Transverse colon (tissue), 4 donors: ENCODE measurements around the gene TRIM45. TPM values are rescaled to one million over a fixed set of nuclear protein-coding genes. Genes with fewer than 3 reads are reported as not detected.

Source experiments
- DNase-seq: peaks from one replicate; pipeline ENCODE4 v3.0.0-alpha.2; 2019
- H3K27ac ChIP-seq, 4 donors: fragments of 200-600 bp; sonication (generic); 2 replicates each; pipeline ENCODE4 v1.5.1; 2016 to 2018; ENCODE audit warnings: inconsistent platforms in 4 of 4
- H3K27me3 ChIP-seq: fragments of 200-600 bp; sonication (generic); 2 replicates; pipeline ENCODE4 v1.5.1; 2017; ENCODE audit warnings: inconsistent platforms
- H3K36me3 ChIP-seq, 4 donors: fragments of 200-600 bp; sonication (generic); 2 replicates each; pipeline ENCODE4 v1.5.1; 2017 to 2019; ENCODE audit warnings: inconsistent platforms in 4 of 4
- H3K4me1 ChIP-seq, 4 donors: fragments of 200-600 bp; sonication (generic); 2 replicates each; pipeline ENCODE4 v1.5.1; 2017 to 2020; ENCODE audit warnings: inconsistent platforms in 4 of 4
- H3K4me3 ChIP-seq, 4 donors: fragments of 200-600 bp; sonication (generic); 1 replicate in 1 of 4; 2 replicates in 3 of 4; pipeline versions ENCODE4 v1.5.1 to v1.6.1; 2017 to 2019; ENCODE audit warnings: inconsistent platforms in 4 of 4
- H3K9me3 ChIP-seq, 2 donors: fragments of 200-600 bp; sonication (generic); 2 replicates each; pipeline ENCODE4 v1.5.1; 2017 to 2019; ENCODE audit warnings: inconsistent platforms in 2 of 2
- CTCF ChIP-seq, 5 experiments: fragments of 200-600 bp in 3 of 5; fragments of 450-650 bp in 2 of 5; sonication (generic) in 3 of 5; IDR thresholded peaks; 1 replicate in 2 of 5; 2 replicates in 3 of 5; pipeline ENCODE4 v1.5.1; 2016 to 2017; ENCODE audit warnings: antibody characterized with exemption in 5 of 5, inconsistent platforms in 3 of 5, mild to moderate bottlenecking in 2 of 5, moderate library complexity in 1 of 5
- EP300 ChIP-seq: sonication (generic); formaldehyde crosslinking; IDR thresholded peaks from one replicate; pipeline ENCODE4 v1.6.1; 2017; ENCODE audit warnings: antibody characterized with exemption, low read depth
- POLR2A ChIP-seq: fragments of 450-650 bp; IDR thresholded peaks from one replicate; pipeline ENCODE4 v1.6.1; 2016; ENCODE audit warnings: antibody characterized with exemption, mild to moderate bottlenecking, moderate library complexity
- POLR2AphosphoS5 ChIP-seq, 3 donors: sonication (generic); formaldehyde crosslinking; IDR thresholded peaks; one replicate each; pipeline ENCODE4 v1.6.1; 2016; ENCODE audit warnings: antibody characterized with exemption in 3 of 3
- WGBS, 2 donors: methylation state at CpG; one replicate each; pipeline ENCODE4 v1.1.5; 2018; ENCODE audit warnings: low coverage in 1 of 2; 5-methylcytosine and 5-hydroxymethylcytosine counted together
- in situ Hi-C, 4 donors: fragments of 200-750 bp; cut with MboI; loops; one replicate each; pipeline versions ENCODE4 v1.15.0 to v1.15.1; 2017; ENCODE audit warnings: low sequenced_read_pairs in 3 of 4, low pct_ligation_motif_present in 1 of 4, low pct_unique_long_range_greater_than_20kb in 1 of 4
- intact Hi-C: fragments of 100-400 bp; cut with DNase I; formaldehyde crosslinking; loops from one replicate; pipeline ENCODE4 v1.15.1; 2023; ENCODE audit warnings: low total_unique reads
- total RNA-seq, 4 donors: library from RNA; depleted of rRNA; stranded (reverse); fragments of >200 nt; gene quantifications; one replicate each; pipeline ENCODE4 v1.1.0, GENCODE V29; 2016

The TRIM45 gene
- total RNA-seq, 4 donors from 2014 or later, result 2.6 to 106 (median 3.1) TPM

GRCh38 chr1:117113199-117113598 is 8.3 kb downstream of the TRIM45 start:
- 95% methylated on average over 11 of the region's 11 CpGs; no CpG with 5 or more reads in 1 of the 2 donors for WGBS, 2 donors

GRCh38 chr1:117112047-117112717 is 9.4 kb downstream of the TRIM45 start:
- TF ChIP-seq CTCF (IDR thresholded peaks at IDR 0.05) (no peak), POLR2A (no peak), POLR2AphosphoS5 (IDR thresholded peaks at IDR 0.05) (no peak), EP300 (no peak)
- Histone ChIP-seq H3K4me1 (no peaks in the 10 kb centered on the region), H3K9me3 (no peaks in the 10 kb centered on the region), H3K36me3 (no peaks in the 10 kb centered on the region), H3K27ac (no peak overlapping the region), H3K27me3 (no peaks in the 10 kb centered on the region), H3K4me3 (no peak overlapping the region)
- in situ Hi-C loops (loop anchor here in 1 of 4 donors (25.0 kb wide), 1 partner anchor 800 kb away; no protein-coding TSS in a partner anchor), intact Hi-C loops (no loop called here)
- DNase-seq, result no peak
- 84 to 93% methylated on average over 6 to 7 of the region's 7 CpGs for WGBS, 2 donors

More at GRCh38 chr1:117113199-117113598, 8.3 kb downstream of the TRIM45 start:
- Histone ChIP-seq H3K4me1 (no peaks in the 10 kb centered on the region), H3K27ac (no peak overlapping the region), H3K36me3 (no peaks in the 10 kb centered on the region), H3K4me3 (no peak overlapping the region), H3K27me3 (no peaks in the 10 kb centered on the region), H3K9me3 (no peaks in the 10 kb centered on the region)
- in situ Hi-C loops (loop anchor here in 1 of 4 donors (25.0 kb wide), 1 partner anchor 799 kb away; no protein-coding TSS in a partner anchor), intact Hi-C loops (no loop called here)
- no peak for DNase-seq
- TF ChIP-seq CTCF (IDR thresholded peaks at IDR 0.05) (no peak), EP300 (no peak), POLR2AphosphoS5 (IDR thresholded peaks at IDR 0.05) (no peak), POLR2A (no peak)

- intact Hi-C loops (no loop called here), in situ Hi-C loops (loop anchor here in 1 of 4 donors (25.0 kb wide), 1 partner anchor 802 kb away; no protein-coding TSS in a partner anchor)
- Histone ChIP-seq H3K4me3 (no peak overlapping the region), H3K4me1 (no peaks in the 10 kb centered on the region), H3K36me3 (no peaks in the 10 kb centered on the region), H3K27ac (no peak overlapping the region), H3K9me3 (no peaks in the 10 kb centered on the region), H3K27me3 (no peaks in the 10 kb centered on the region)
- 58 to 64% methylated on average over 2 of the region's 2 CpGs for WGBS, 2 donors
- TF ChIP-seq EP300 (no peak), POLR2A (no peak), POLR2AphosphoS5 (IDR thresholded peaks at IDR 0.05) (no peak), CTCF (IDR thresholded peaks at IDR 0.05) (no peak)
- DNase-seq, result no peak
These were observed 10.8 kb downstream of the TRIM45 start for GRCh38 chr1:117110774-117111173.

- TF ChIP-seq POLR2A (no peak), CTCF (IDR thresholded peaks at IDR 0.05) (no peak), EP300 (no peak), POLR2AphosphoS5 (IDR thresholded peaks at IDR 0.05) (no peak)
- Histone ChIP-seq H3K4me3 (no peak overlapping the region), H3K27me3 (no peaks in the 10 kb centered on the region), H3K36me3 (no peaks in the 10 kb centered on the region), H3K4me1 (no peaks in the 10 kb centered on the region), H3K9me3 (no peaks in the 10 kb centered on the region), H3K27ac (no peak overlapping the region)
- intact Hi-C loops, result no loop called here
- in situ Hi-C loops, result loop anchor here in 1 of 4 donors (25.0 kb wide), 1 partner anchor 805 kb away; no protein-coding TSS in a partner anchor
- DNase-seq, result no peak
- WGBS, 2 donors, result 62 to 84% methylated on average over 2 of the region's 2 CpGs
These were observed 14.2 kb downstream of the TRIM45 start for GRCh38 chr1:117107364-117107763.
